GM19238 (cell line): Measurements from ENCODE around the gene GOLPH3.
"Not testable (repeated sequence)": the region's sequence is repeated elsewhere in the genome, so short reads cannot be mapped to it uniquely, and the experiment has no call there.

Experiments
- DNase-seq: peaks from one replicate; pipeline ENCODE4 v3.0.0; 2011; ENCODE audit warnings: low spot score; ENCODE audit not compliant: insufficient read length

GOLPH3 gene

DNA sequence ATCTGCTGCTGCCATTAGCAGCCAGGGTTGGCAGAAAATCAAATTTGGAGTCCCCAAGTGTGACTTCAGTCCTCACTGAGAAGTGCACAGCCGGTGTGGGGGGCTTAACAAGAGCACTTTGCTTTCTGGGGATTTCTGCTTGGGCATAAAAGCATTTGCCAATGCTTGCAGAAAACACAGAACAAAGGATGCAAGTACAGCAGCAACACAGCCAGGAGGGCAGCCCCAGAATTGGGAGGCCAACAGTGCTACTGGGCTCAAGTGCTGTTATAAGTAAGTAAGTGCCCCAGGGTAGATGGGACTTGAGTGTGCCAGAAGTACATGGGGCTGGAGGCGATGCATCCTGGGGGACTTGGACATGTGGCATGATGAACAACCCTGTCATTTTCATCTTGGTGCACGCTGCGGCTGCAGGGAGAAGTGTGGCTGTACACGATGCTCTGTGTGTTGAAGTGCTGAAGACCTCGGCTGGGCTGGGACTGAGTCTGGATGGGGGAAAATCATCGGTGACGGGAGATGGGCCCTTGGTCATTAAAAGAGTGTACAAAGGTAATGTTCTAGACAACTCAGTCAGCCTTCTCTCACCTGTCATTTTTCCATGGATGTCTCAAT, 73.3 kb downstream of the GOLPH3 start:
- no peak for DNase-seq

DNA sequence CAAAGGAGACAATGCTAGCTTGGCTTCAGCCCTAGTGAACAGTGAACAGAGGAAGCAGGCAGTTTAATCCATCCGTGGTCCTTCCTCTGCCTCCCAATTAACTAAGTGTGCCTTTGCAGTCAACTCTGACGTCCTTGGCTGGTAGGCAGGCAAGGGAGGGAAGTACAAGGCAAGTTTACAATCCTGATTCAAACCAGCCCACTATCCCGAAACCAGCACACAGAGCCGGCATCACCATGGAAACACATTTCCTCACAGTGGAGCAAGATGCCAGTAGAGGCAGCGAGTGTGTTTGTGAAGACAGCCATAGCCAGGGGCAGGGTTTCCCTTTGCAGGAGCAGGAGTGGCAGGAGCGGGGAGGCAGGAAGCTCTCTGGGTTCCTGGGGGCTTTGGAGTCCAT, 73.9 kb downstream of the GOLPH3 start:
- DNase-seq, result no peak

DNA sequence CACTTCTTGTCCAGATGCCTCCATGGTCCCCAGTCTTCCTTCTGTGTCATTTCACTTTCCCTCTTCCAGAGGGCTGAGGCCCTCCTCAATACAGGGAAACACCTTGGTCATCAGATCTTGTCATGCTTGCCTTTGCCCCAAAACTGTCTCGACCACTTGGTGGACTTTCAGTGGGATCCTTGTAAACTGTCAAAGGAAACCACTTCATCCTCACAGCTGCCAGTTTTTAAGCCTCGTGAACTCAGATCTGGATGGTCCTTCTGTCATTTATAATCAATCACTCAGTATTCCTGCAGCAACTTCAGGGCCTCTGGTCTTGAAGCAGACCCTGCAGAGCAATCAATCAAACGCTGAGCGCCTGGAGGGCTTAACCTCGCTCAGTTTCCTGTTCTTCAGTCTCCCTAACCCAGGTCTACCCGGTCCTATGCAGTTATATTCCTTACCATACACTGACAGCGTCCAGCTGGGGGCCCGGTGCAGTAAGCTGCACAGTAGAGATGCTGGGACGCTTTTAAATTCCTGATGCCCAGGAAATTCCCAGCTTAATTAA, 74.6 kb downstream of the GOLPH3 start:
- DNase-seq, result no peak

DNA sequence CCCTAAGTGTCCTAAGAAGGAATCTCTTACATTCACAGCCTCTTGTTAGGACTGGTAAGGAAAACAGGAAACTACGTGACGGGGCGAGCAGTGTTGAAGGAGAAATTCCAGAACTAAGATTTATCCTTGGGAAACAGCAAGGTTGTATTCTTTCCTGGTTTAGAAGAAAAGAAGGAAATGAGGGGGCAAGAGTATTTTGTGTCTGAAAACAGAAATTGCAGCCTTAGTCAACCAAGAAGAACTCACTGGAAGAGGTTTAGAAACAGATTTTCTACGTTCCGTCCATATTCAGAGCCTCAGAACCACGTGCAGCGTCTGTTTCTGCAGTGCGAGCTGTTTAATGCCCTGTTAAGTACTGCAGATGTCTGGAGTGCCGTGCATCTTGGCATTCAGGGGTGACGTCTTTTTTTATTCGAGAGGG, 75.2 kb downstream of the GOLPH3 start:
- DNase-seq, result no peak

DNA sequence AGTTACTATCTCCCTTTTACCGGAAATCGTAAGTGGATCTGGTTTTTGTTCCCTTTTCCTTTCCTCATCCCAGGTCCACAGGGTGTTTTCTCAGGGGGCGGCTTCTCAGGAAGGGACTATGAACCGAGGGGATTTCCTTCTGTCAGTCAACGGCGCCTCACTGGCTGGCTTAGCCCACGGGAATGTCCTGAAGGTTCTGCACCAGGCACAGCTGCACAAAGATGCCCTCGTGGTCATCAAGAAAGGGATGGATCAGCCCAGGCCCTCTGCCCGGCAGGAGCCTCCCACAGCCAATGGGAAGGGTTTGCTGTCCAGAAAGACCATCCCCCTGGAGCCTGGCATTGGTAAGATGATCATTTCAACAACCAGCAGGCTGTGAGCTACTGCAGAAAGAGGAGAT, 75.8 kb downstream of the GOLPH3 start:
- DNase-seq, result no peak

DNA sequence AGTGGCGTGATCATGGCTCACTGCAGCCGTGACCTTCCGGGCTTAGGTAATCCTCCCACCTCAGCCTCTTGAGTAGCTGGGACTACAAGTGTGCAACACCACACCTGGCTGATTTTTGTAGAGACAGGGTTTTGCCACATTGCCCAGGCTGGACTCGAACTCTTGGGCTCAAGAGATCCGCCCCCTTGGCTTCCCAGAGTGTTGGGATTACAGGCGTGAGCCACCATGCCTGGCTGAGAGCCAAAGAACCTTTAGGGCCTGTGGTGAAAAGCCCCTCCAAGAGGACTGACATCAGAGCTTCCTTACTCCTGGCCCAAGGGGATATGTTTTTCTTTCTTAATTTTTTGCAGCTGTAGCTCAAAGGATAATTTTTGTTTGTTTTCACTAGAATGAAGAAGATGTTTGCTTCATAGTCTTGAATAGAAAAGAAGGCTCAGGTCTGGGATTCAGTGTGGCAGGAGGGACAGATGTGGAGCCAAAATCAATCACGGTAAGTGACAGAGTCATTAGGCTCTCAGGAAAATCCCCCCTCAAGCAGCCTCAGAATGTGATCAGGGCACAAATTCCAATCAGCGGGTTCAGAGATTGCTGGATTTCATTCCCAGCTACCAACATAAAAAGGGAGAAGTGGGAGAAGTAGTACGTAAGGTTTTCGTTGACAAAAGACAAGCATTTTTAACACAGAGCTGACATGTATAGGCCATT, 77.1 kb downstream of the GOLPH3 start:
- no peak for DNase-seq

DNA sequence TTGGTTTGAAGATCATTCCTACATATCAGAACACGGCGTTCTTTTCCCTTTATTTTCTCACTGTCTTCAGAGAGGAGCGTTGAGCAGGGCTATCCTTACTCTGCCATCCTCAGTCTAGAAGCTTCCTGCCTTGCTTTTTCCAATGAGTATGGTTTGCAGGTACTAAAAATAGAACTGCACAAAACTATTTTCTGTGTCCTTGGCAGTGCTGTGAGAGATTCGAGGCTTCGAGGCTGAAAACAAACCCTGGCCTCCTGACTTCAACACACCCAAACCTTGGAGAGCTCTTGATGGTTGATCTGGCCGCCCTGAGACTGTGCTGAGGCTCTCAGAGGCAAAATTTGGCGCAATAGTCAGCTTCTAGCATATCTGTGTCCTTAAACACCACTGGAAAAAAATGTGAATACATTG, 78.9 kb downstream of the GOLPH3 start:
- DNase-seq, result no peak

DNA sequence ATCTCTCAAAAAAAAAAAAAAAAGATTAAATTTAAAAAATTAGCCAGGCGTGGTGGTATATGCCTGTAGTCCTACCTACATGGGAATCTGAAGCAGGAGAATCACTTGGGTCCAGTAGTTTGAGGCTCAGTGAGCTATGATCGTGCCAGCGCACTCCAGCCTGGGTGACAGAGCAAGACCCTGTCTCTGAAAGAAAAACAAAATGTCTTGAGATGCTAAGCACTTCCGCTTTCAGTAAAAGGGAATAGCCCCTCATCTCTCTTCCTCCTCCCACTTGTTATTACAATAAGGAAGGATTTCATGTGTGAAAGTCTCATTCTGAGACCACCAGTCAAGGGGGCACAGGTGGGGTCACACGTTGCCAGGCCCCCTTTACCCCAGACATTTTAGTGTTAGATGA, 79.4 kb downstream of the GOLPH3 start:
- DNase-seq, result no peak

DNA sequence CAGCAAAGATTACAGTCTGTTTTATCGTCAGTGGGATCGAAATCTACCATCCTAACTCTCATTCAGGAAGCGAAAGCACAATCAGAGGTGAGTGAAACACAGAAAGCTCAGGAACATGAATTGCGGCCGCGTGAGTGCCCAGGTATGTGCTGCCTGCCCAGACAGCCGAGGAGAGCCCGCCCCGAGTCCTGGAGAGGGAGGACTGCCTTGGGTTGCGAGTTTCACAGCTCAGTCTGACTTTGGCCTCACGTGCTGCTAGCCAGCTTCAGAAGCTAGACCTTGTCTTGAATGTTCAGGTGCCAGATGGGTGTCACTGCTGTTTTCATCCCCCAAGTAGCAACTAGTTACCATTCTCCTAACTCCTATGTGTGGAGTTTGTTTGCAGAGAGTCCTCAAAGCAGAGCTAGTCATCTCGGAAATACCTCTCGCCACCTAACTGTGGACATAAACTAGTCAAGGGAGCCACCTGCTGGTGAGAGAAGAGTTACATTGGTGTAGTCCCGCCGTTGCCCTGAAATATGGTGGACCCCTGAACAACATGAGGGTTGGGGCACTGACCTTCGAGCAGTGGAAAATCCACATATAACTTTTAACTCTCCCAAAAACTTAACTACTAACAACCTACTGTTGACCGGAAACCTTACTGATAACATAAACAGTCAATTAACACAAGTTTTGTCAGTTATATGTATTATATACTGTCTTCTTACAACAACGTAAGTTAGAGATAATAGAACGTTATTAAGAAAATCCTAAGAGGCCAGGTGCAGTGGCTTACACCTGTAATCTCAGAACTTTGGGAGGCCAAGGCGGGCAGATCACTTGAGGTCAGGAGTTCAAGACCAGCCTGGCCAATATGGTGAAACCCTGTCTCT, 80.9 kb downstream of the GOLPH3 start:
- DNase-seq, result peak; percentile 48

DNA sequence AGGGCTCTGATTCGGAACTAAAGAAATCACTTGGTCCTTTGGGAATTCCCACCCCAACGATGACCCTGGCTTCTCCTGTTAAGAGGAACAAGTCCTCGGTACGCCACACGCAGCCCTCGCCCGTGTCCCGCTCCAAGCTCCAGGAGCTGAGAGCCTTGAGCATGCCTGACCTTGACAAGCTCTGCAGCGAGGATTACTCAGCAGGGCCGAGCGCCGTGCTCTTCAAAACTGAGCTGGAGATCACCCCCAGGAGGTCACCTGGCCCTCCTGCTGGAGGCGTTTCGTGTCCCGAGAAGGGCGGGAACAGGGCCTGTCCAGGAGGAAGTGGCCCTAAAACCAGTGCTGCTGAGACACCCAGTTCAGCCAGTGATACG, 83.4 kb downstream of the GOLPH3 start:
- no peak for DNase-seq

DNA sequence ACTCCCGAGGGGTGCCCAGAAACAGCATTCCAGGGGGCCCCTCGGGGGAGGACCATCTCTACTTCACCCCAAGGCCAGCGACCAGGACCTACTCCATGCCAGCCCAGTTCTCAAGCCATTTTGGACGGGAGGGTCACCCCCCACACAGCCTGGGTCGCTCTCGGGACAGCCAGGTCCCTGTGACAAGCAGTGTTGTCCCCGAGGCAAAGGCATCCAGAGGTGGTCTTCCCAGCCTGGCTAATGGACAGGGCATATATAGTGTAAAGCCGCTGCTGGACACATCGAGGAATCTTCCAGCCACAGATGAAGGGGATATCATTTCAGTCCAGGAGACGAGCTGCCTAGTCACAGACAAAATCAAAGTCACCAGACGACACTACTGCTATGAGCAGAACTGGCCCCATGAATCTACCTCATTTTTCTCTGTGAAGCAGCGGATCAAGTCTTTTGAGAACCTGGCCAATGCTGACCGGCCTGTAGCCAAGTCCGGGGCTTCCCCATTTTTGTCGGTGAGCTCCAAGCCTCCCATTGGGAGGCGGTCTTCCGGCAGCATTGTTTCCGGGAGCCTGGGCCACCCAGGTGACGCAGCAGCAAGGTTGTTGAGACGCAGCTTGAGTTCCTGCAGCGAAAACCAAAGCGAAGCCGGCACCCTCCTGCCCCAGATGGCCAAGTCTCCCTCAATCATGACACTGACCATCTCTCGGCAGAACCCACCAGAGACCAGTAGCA, 83.9 kb downstream of the GOLPH3 start:
- no peak for DNase-seq

DNA sequence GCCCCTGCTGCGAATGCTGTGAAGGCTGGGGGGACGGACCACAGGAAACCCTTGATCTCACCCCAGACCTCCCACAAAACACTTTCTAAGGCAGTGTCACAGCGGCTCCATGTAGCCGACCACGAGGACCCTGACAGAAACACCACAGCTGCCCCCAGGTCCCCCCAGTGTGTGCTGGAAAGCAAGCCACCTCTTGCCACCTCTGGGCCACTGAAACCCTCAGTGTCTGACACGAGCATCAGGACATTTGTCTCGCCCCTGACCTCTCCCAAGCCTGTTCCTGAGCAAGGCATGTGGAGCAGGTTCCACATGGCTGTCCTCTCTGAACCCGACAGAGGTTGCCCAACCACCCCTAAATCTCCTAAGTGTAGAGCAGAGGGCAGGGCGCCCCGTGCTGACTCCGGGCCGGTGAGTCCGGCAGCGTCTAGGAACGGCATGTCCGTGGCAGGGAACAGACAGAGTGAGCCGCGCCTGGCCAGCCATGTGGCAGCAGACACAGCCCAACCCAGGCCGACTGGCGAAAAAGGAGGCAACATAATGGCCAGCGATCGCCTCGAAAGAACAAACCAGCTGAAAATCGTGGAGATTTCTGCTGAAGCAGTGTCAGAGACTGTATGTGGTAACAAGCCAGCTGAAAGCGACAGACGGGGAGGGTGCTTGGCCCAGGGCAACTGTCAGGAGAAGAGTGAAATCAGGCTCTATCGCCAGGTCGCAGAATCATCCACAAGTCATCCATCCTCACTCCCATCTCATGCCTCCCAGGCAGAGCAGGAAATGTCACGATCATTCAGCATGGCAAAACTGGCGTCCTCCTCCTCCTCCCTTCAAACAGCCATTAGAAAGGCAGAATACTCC, 84.7 kb downstream of the GOLPH3 start:
- DNase-seq, result no peak

DNA sequence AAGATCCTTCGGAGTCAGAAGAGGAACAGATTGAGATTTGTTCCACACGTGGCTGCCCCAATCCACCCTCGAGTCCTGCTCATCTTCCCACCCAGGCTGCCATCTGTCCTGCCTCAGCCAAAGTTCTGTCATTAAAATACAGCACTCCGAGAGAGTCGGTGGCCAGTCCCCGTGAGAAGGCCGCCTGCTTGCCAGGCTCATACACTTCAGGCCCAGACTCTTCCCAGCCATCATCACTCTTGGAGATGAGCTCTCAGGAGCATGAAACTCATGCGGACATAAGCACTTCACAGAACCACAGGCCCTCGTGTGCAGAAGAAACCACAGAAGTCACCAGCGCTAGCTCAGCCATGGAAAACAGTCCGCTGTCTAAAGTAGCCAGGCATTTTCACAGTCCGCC, 85.9 kb downstream of the GOLPH3 start:
- no peak for DNase-seq

DNA sequence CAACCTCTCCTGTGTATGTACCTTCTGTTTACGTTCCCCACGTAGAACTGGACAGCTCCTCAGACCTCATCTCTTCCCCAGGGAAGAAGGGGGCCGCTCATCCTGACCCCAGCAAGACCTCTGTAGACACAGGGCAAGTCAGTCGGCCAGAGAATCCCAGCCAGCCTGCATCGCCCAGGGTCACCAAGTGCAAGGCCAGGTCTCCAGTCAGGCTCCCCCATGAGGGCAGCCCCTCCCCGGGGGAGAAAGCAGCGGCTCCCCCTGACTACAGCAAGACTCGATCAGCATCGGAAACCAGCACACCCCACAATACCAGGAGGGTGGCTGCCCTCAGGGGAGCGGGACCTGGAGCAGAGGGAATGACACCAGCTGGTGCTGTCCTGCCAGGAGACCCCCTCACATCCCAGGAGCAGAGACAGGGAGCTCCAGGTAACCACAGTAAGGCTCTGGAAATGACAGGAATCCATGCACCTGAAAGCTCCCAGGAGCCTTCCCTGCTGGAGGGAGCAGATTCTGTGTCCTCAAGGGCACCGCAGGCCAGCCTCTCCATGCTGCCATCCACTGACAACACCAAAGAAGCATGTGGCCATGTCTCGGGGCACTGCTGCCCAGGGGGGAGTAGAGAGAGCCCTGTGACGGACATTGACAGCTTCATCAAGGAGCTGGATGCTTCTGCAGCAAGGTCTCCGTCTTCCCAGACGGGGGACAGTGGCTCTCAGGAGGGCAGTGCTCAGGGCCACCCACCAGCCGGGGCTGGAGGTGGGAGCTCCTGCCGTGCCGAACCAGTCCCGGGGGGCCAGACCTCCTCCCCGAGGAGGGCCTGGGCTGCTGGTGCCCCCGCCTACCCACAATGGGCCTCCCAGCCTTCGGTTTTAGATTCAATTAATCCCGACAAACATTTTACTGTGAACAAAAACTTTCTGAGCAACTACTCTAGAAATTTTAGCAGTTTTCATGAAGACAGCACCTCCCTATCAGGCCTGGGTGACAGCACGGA, 86.7 kb downstream of the GOLPH3 start:
- DNase-seq, result no peak

DNA sequence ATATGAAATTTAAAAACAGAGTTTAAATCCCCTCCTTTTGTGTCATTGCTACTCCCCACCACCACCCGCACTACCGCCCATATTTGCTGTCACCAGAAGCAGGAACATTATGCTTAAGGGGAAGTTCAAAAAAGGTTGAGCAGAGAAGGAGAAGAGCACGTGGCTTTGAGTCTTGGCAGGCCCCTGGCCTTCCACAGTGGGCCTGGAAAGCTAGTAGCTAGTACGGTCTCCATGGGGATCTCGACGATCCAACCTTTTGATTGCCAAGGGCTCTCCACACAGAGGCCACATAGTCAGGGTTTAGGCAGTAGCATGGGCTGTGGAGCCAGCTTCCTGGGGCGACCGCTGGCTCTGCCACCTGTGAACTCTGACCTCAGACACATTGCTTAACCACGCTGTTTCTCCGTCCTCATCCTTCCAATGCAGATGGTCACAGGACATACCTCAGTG, 90.1 kb downstream of the GOLPH3 start:
- no peak for DNase-seq

DNA sequence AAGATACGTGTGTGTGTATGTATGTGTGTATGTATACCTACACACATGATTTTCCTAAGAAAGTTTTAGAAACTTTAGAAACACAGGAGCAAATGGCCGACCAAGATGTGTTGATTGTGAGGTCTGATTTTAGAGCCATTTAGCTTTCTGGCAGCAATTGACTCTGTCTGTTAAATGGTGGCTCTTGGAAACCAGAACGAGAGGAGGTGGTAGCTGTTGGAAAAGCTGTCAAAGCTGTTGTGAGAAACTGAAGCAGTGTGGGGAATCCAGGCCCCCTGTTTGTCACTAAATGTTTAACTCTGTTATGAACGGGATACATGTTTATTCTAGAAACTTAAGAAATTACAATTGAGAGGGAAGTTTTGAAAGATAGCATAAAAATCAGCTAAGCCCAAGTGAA, 91.4 kb downstream of the GOLPH3 start:
- no peak for DNase-seq

DNA sequence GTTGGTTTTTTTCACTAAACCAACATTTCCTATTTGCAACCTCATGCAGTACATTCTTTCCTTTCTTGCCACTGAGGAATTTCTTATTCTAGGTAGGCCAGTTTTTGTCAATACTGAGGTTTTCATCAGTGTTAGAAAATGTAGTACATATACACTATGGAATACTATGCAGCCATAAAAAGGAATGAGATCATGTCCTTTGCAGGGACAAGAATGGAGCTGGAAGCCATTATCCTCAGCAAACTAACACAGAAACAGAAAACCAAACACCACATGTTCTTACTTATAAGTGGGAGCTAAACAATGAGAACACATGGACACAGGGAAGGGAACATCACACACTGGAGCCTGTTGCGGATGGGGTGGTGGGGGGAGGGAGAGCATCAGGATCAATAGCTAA, 93.6 kb downstream of the GOLPH3 start:
- DNase-seq, result not testable (repeated sequence)

DNA sequence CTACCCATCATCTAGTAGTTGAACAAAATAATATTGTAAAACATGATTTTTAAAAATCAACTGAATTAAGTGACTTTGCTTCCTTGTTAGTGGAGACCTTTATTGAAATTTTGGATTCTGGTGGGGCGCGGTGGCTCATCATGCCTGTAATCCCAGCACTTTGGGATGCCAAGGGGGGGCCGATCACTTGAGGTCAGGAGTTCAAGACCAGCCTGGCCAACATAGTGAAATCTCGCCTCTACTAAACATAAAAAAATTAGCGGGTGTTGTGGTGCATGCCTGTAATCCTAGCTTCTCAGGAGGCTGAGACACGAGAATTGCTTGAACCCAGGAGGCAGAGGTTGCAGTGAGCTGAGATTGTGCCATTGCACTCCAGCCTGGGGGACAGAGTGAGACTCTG, 95.3 kb downstream of the GOLPH3 start:
- not testable (repeated sequence) for DNase-seq
